GM18505 (cell line): ENCODE data around the gene C1R.

Experiments used
- ATAC-seq: cut with Tn5 transposase; IDR thresholded peaks from one replicate; pipeline ENCODE4 v1.9.1; 2021; ENCODE audit not compliant: unreplicated experiment
- POLR2A ChIP-seq: IDR thresholded peaks from 4 replicates; pipeline ENCODE4 v1.6.1; 2011; ENCODE audit warnings: borderline replicate concordance; ENCODE audit not compliant: insufficient read depth, insufficient read length; ENCODE audit errors: extremely low read depth

The C1R gene

GRCh38 chr12:7076493-7076892 lies 15.8 kb downstream of the C1R start:
- TF ChIP-seq POLR2A: no peak
- no peak for ATAC-seq

- ATAC-seq: no peak
- TF ChIP-seq POLR2A: no peak
These were observed 16.3 kb downstream of the C1R start for GRCh38 chr12:7075939-7076338.

- no peak for ATAC-seq
- no peak for TF ChIP-seq POLR2A
These were observed 16.7 kb downstream of the C1R start for GRCh38 chr12:7075518-7075917.

GRCh38 chr12:7073946-7074345 lies 18.3 kb downstream of the C1R start:
- TF ChIP-seq POLR2A: no peak
- no peak for ATAC-seq

GRCh38 chr12:7072554-7072953 lies 19.7 kb downstream of the C1R start:
- ATAC-seq: no peak
- no peak for TF ChIP-seq POLR2A

- TF ChIP-seq POLR2A: no peak
- no peak for ATAC-seq
These were observed 20.2 kb downstream of the C1R start for GRCh38 chr12:7072035-7072434.

GRCh38 chr12:7069386-7069785 lies 22.9 kb downstream of the C1R start:
- no peak for ATAC-seq

GRCh38 chr12:7068994-7069346 lies 23.3 kb downstream of the C1R start:
- TF ChIP-seq POLR2A: no peak
- no peak for ATAC-seq

More at GRCh38 chr12:7069386-7069785, 22.9 kb downstream of the C1R start:
- no peak for TF ChIP-seq POLR2A

GRCh38 chr12:7068240-7068993 lies 23.8 kb downstream of the C1R start:
- no peak for ATAC-seq
- TF ChIP-seq POLR2A: no peak

GRCh38 chr12:7067096-7067495 lies 25.1 kb downstream of the C1R start:
- no peak for TF ChIP-seq POLR2A

GRCh38 chr12:7066596-7066995 lies 25.6 kb downstream of the C1R start:
- ATAC-seq: no peak
- TF ChIP-seq POLR2A: no peak

More at GRCh38 chr12:7067096-7067495, 25.1 kb downstream of the C1R start:
- ATAC-seq: no peak

- no peak for TF ChIP-seq POLR2A
- no peak for ATAC-seq
These were observed 27.1 kb downstream of the C1R start for GRCh38 chr12:7065073-7065623.

GRCh38 chr12:7064516-7064915 lies 27.7 kb downstream of the C1R start:
- no peak for TF ChIP-seq POLR2A
- ATAC-seq: no peak

- no peak for TF ChIP-seq POLR2A
- ATAC-seq: no peak
These were observed 30.6 kb downstream of the C1R start for GRCh38 chr12:7061596-7061995.
